ENCODE measurements around the gene SBF2. TPM values are rescaled to one million over a fixed set of nuclear protein-coding genes. Genes with fewer than 3 reads are reported as not detected.
A peak's percentile ranks its signal among the peaks of the same experiment; 100 is the strongest.

SBF2 gene
- total RNA-seq, 1 experiment from 2014 or later, result 30.2 TPM

DNA sequence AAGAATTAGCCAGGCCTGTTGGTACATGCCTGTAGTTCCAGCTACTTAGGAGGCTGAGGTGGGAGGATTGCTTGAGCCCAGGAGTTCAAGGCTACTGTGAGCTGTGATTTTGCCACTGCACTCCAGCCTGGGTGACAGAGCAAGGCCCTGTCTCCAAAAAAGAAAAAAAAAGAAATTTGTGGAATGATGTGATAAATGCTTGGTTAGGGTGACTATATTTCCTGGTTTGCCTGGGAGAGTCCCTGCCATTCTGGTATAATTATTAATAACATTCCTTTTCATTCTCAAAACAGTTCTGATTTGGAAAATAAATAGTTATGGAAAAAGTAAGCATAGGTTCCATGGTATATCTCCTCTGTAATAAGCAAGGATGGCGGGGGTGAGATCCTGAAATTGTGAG lies 555.3 kb downstream of the SBF2 start:
- H3K36me3 Mint-ChIP-seq (ENCODE audit: insufficient read depth in 1 of 3, low read depth in 3 of 3), result peaks cover 43 to 72% (median 72%) of the 10 kb centered on the region in 3 experiments
- no CpG with 5 or more reads among the region's 1 CpG for WGBS (ENCODE audit: extremely low coverage, insufficient read length, low lambda C conversion rate)

More for the DNA sequence above, 555.3 kb downstream of the SBF2 start:
- Histone ChIP-seq H3K79me1 (ENCODE audit: insufficient read depth, low read depth, low read length, poor library complexity, severe bottlenecking) (no peaks in the 10 kb centered on the region), H4K8ac (replicated peaks; ENCODE audit: insufficient read length, low read depth, low read length) (no peak overlapping the region), H3K27ac (ENCODE audit: insufficient read length, low read depth, low read length) (no peak overlapping the region), H3K4me1 (ENCODE audit: insufficient read depth, low read length) (no peaks in the 10 kb centered on the region), H3K14ac (ENCODE audit: insufficient read depth, low read length) (no peak overlapping the region), H3K23ac (ENCODE audit: insufficient read length, low read depth, low read length) (no peak overlapping the region), H2AK5ac (ENCODE audit: insufficient read length, low read length) (no peak overlapping the region), H3T11ph (ENCODE audit: low read length) (no peak overlapping the region), H2AFZ (ENCODE audit: low read length) (no peak overlapping the region), H3K23me2 (ENCODE audit: insufficient read length, low read depth, low read length, poor library complexity, severe bottlenecking) (no peaks in the 10 kb centered on the region), H3K9me3 (ENCODE audit: control insufficient read depth, low read depth, low read length) (no peaks in the 10 kb centered on the region), H3K18ac (ENCODE audit: insufficient read length, low read depth, low read length) (no peak overlapping the region), H2BK15ac (ENCODE audit: low read depth, low read length) (no peak overlapping the region), H3K79me2 (ENCODE audit: insufficient read depth, low read length) (no peaks in the 10 kb centered on the region), H4K5ac (ENCODE audit: insufficient read length, low read depth, low read length) (no peak overlapping the region), H2BK20ac (ENCODE audit: low read depth, low read length, poor library complexity, severe bottlenecking) (no peak overlapping the region), H3K4me2 (ENCODE audit: insufficient read depth, insufficient read length, low read length) (no peak overlapping the region), H2BK5ac (ENCODE audit: insufficient read length, low read length) (no peak overlapping the region), H4K91ac (ENCODE audit: insufficient read length, low read depth, low read length) (no peak overlapping the region), H2BK12ac (ENCODE audit: insufficient read length, low read depth, low read length) (no peak overlapping the region), H3K9ac (ENCODE audit: extremely low read depth, insufficient read length, low read length) (no peak overlapping the region), H3K4ac (ENCODE audit: low read depth, low read length) (no peak overlapping the region), H4K20me1 (ENCODE audit: control insufficient read depth, insufficient read depth, insufficient read length) (no peaks in the 10 kb centered on the region), H3K27me3 (ENCODE audit: insufficient read depth, low read length) (no peaks in the 10 kb centered on the region), H2BK120ac (ENCODE audit: low read depth, low read length, poor library complexity, severe bottlenecking) (no peak overlapping the region), H3K56ac (ENCODE audit: insufficient read length, low read depth, low read length) (no peak overlapping the region)
- TF ChIP-seq, protein P1, sequence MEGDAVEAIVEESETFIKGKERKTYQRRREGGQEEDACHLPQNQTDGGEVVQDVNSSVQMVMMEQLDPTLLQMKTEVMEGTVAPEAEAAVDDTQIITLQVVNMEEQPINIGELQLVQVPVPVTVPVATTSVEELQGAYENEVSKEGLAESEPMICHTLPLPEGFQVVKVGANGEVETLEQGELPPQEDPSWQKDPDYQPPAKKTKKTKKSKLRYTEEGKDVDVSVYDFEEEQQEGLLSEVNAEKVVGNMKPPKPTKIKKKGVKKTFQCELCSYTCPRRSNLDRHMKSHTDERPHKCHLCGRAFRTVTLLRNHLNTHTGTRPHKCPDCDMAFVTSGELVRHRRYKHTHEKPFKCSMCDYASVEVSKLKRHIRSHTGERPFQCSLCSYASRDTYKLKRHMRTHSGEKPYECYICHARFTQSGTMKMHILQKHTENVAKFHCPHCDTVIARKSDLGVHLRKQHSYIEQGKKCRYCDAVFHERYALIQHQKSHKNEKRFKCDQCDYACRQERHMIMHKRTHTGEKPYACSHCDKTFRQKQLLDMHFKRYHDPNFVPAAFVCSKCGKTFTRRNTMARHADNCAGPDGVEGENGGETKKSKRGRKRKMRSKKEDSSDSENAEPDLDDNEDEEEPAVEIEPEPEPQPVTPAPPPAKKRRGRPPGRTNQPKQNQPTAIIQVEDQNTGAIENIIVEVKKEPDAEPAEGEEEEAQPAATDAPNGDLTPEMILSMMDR (conservative IDR thresholded peaks at IDR 0.05), result no peak
- peaks cover 3 to 7% of the 10 kb centered on the region in 2 experiments; a peak in 2 of 4 replicates for H3K4me1 Mint-ChIP-seq
- DNase-seq, result no peak
- no peak overlapping the region for H3K4me3 Mint-ChIP-seq
- no peaks in the 10 kb centered on the region for H3K27me3 Mint-ChIP-seq (ENCODE audit: low read depth)
- peaks cover 4 to 5% of the 10 kb centered on the region in 2 experiments; a peak in 3 of 5 replicates for H3K9me3 Mint-ChIP-seq
- H3K27ac Mint-ChIP-seq, result 0 out of 7 replicates have a peak overlapping the region, but pooled peaks of 1 of the 3 experiments have one; percentile 1

Measured in H9 (cell line).